ENCODE data around the gene TP53.

DNA sequence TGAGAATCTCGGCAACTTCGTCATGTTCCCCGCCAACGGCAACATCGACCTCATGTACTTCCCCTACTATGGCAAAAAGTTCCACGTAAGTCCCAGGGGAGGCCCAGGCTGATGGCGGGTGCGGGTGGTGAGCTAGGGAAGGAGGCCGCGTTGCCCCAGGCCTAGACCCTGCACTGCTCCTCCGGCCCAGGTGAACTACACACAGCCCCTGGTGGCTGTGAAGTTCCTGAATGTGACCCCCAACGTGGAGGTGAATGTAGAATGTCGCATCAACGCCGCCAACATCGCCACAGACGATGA lies 31.8 kb downstream of the TP53 start:
- TF ChIP-seq, protein P1, sequence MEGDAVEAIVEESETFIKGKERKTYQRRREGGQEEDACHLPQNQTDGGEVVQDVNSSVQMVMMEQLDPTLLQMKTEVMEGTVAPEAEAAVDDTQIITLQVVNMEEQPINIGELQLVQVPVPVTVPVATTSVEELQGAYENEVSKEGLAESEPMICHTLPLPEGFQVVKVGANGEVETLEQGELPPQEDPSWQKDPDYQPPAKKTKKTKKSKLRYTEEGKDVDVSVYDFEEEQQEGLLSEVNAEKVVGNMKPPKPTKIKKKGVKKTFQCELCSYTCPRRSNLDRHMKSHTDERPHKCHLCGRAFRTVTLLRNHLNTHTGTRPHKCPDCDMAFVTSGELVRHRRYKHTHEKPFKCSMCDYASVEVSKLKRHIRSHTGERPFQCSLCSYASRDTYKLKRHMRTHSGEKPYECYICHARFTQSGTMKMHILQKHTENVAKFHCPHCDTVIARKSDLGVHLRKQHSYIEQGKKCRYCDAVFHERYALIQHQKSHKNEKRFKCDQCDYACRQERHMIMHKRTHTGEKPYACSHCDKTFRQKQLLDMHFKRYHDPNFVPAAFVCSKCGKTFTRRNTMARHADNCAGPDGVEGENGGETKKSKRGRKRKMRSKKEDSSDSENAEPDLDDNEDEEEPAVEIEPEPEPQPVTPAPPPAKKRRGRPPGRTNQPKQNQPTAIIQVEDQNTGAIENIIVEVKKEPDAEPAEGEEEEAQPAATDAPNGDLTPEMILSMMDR (IDR thresholded peaks at IDR 0.05; ENCODE audit: low read depth, low read length, poor library complexity, severe bottlenecking): no peak
- no peak for TF ChIP-seq EZH2phosphoT487 (IDR thresholded peaks at IDR 0.05; ENCODE audit: borderline replicate concordance, low read length)
